KMS-11 (cell line): Measurements from ENCODE around the gene GET4.
"Not testable (repeated sequence)": the region's sequence is repeated elsewhere in the genome, so short reads cannot be mapped to it uniquely, and the experiment has no call there.

Experiments
- H2AFZ ChIP-seq: fragments of 200-600 bp; sonication (generic); 2 replicates; pipeline ENCODE4 v1.6.1; 2016; ENCODE audit warnings: antibody characterized with exemption, mixed run types, low read depth
- H3K27ac ChIP-seq: fragments of 200-600 bp; sonication (generic); 2 replicates; pipeline ENCODE4 v1.6.1; 2016; ENCODE audit warnings: mild to moderate bottlenecking, mixed run types
- H3K27me3 ChIP-seq: fragments of 200-600 bp; sonication (generic); 2 replicates; pipeline ENCODE4 v1.6.1; 2017; ENCODE audit warnings: mild to moderate bottlenecking, low read depth, mixed run types, moderate library complexity; ENCODE audit not compliant: insufficient read depth
- H3K36me3 ChIP-seq: fragments of 200-600 bp; sonication (generic); 2 replicates; pipeline ENCODE4 v1.6.1; 2017; ENCODE audit warnings: mild to moderate bottlenecking, mixed run types; ENCODE audit not compliant: insufficient read depth
- H3K4me1 ChIP-seq: fragments of 200-600 bp; sonication (generic); 2 replicates; pipeline ENCODE4 v1.6.1; 2016; ENCODE audit warnings: mild to moderate bottlenecking, low read depth, mixed run types; ENCODE audit not compliant: poor library complexity, severe bottlenecking
- H3K4me2 ChIP-seq: fragments of 200-600 bp; sonication (generic); 2 replicates; pipeline ENCODE4 v1.7.0; 2016; ENCODE audit warnings: mild to moderate bottlenecking, mixed run types
- H3K4me3 ChIP-seq: fragments of 200-600 bp; sonication (generic); IDR thresholded peaks from 2 replicates; pipeline ENCODE4 v1.6.1; 2017; ENCODE audit warnings: low read depth, low read length, mixed read lengths; ENCODE audit not compliant: insufficient read depth
- H3K79me2 ChIP-seq: fragments of 200-600 bp; sonication (generic); 2 replicates; pipeline ENCODE4 v1.6.1; 2016; ENCODE audit warnings: low read depth, mixed run types; ENCODE audit not compliant: insufficient read depth
- H3K9ac ChIP-seq: fragments of 200-600 bp; sonication (generic); 2 replicates; pipeline ENCODE4 v1.6.1; 2016; ENCODE audit warnings: mild to moderate bottlenecking, mixed run types
- H4K20me1 ChIP-seq: fragments of 200-600 bp; sonication (generic); 2 replicates; pipeline ENCODE4 v1.6.1; 2016; ENCODE audit warnings: mild to moderate bottlenecking, mixed run types; ENCODE audit not compliant: insufficient read depth
- CTCF ChIP-seq: fragments of 200-600 bp; sonication (generic); conservative IDR thresholded peaks from 2 replicates; pipeline ENCODE4 v1.6.1; 2017; ENCODE audit warnings: low read depth, mild to moderate bottlenecking, antibody characterized with exemption, low read length, moderate library complexity, mixed read lengths

GET4 gene

DNA sequence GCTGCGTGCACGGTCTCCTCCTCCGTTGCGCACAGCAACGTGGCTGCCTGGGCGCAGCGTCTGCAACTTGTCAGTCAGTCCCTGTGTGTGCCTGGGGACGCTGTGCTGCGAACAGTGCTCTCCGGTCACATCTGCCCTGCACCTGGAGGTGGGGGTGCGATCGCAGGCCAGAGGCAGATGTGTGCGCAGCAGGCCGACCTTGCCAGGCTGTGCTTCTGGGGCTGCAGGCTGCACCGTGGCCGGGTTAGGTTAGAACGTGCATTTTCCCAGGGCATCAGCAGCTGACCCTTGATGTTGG, 8.2 kb upstream of the GET4 start:
- no peak overlapping the region for H3K27ac ChIP-seq
- no peak for TF ChIP-seq CTCF
- H3K9ac ChIP-seq: no peak overlapping the region
- no peak overlapping the region for H2AFZ ChIP-seq
- peaks cover 5% of the 10 kb centered on the region; the same call in 1 of the 2 replicates for H3K36me3 ChIP-seq
- H3K4me2 ChIP-seq: no peak overlapping the region
- no peaks in the 10 kb centered on the region for H3K4me1 ChIP-seq
- H4K20me1 ChIP-seq: no peaks in the 10 kb centered on the region
- no peak overlapping the region for H3K4me3 ChIP-seq
- no peaks in the 10 kb centered on the region for H3K79me2 ChIP-seq
- H3K27me3 ChIP-seq: no peaks in the 10 kb centered on the region

DNA sequence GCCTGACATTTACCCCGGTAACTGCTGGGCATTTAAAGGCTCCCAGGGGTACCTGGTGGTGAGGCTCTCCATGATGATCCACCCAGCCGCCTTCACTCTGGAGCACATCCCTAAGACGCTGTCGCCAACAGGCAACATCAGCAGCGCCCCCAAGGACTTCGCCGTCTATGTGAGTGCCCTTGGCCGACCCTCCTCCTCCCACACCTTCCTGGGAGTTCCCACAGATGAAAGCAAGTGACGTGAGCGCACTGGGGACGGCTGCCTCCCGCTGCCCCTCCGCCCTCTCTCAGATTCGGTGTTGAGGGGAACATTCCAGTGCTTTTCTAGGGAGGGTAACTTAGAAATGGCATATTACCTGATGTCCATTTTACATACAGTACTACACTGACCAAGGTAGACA, 7.0 kb upstream of the GET4 start:
- Histone ChIP-seq H4K20me1 (no peaks in the 10 kb centered on the region), H3K4me1 (no peaks in the 10 kb centered on the region), H3K9ac (no peak overlapping the region), H3K36me3 (peaks cover 5% of the 10 kb centered on the region; the same call in 1 of the 2 replicates), H3K79me2 (no peaks in the 10 kb centered on the region), H3K27ac (no peak overlapping the region), H3K4me2 (no peak overlapping the region), H3K4me3 (no peak overlapping the region), H2AFZ (no peak overlapping the region), H3K27me3 (no peaks in the 10 kb centered on the region)
- no peak for TF ChIP-seq CTCF

DNA sequence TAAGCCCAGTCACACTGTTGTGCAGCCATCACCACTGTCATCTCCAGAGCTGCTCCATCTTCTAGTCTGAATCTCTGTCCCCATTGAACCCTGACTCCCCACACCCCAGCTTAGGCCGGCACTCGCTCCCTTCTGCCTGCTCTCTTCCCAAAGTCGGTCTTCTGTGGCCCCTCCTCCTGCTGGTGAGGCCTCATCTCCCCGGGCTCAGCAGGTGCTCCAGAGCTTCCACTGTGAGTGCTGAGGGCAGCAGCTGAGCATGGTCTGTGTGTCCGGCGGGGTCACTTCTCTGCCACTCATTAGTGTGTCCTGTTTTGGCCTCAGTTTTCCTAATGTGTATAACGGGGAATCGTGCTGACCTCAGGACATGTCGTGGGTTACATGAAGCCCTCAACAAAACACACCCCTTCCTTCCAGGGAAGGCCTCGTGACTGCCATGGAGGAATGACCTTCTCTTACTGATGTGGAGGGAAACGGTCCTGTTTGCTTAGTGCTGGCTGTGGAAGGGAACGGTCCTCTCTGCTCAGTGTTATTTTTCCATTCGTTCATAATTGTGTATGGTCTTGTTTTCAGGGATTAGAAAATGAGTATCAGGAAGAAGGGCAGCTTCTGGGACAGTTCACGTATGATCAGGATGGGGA, 4.3 kb upstream of the GET4 start:
- H3K36me3 ChIP-seq: peaks cover 5% of the 10 kb centered on the region; the same call in 1 of the 2 replicates
- no peaks in the 10 kb centered on the region for H3K27me3 ChIP-seq
- H3K9ac ChIP-seq: no peak overlapping the region
- no peak overlapping the region for H2AFZ ChIP-seq
- no peak for TF ChIP-seq CTCF
- no peak overlapping the region for H3K4me2 ChIP-seq
- no peak overlapping the region for H3K4me3 ChIP-seq
- H4K20me1 ChIP-seq: no peaks in the 10 kb centered on the region
- H3K79me2 ChIP-seq: no peaks in the 10 kb centered on the region
- H3K4me1 ChIP-seq: peaks cover 5% of the 10 kb centered on the region
- H3K27ac ChIP-seq: no peak overlapping the region

GRCh38 chr7:872685-873084, 3.7 kb upstream of the GET4 start:
- H3K79me2 ChIP-seq, H4K20me1 ChIP-seq, H3K4me2 ChIP-seq, H3K27ac ChIP-seq, H3K9ac ChIP-seq, H3K27me3 ChIP-seq, H3K4me3 ChIP-seq, H3K4me1 ChIP-seq, H3K36me3 ChIP-seq, H2AFZ ChIP-seq: not testable (repeated sequence)

GRCh38 chr7:873367-874002, 2.9 kb upstream of the GET4 start:
- Histone ChIP-seq H3K4me1 (peaks cover 9% of the 10 kb centered on the region), H3K27me3 (no peaks in the 10 kb centered on the region), H2AFZ (no peak overlapping the region), H4K20me1 (no peaks in the 10 kb centered on the region), H3K36me3 (peaks cover 5% of the 10 kb centered on the region; the same call in 1 of the 2 replicates), H3K4me3 (no peak overlapping the region), H3K4me2 (no peak overlapping the region), H3K27ac (no peak overlapping the region), H3K79me2 (peaks cover 7% of the 10 kb centered on the region; the same call in 1 of the 2 replicates), H3K9ac (no peak overlapping the region)
- peak; percentile 77 for TF ChIP-seq CTCF
